Fibroblast of the aortic adventitia (primary cell): ENCODE results near the gene C2orf69. TPM values are rescaled to one million over a fixed set of nuclear protein-coding genes. Genes with fewer than 3 reads are reported as not detected.
A peak's percentile ranks its signal among the peaks of the same experiment; 100 is the strongest.

Experiments
- DNase-seq: peaks from one replicate; pipeline ENCODE4 v3.0.0-alpha.2; 2010; ENCODE audit warnings: low read depth
- H3K4me3 ChIP-seq: 2 replicates; pipeline ENCODE4 v1.5.1; 2011; ENCODE audit warnings: low read depth, mild to moderate bottlenecking, control low read depth, low read length, moderate library complexity
- CTCF ChIP-seq: IDR thresholded peaks from 2 replicates; pipeline ENCODE4 v1.5.1; 2011; ENCODE audit warnings: mild to moderate bottlenecking, low read length, control low read depth, inconsistent platforms; ENCODE audit not compliant: insufficient read depth
- total RNA-seq: library from RNA; depleted of rRNA; stranded (reverse); fragments of >200 nt; gene quantifications from 2 replicates; pipeline ENCODE4 v1.2.3, GENCODE V29; 2012; ENCODE audit warnings: low replicate concordance

Gene C2orf69
- total RNA-seq, 1 donor, result 22.2 TPM

GRCh38 chr2:199914372-199914958, 3.4 kb downstream of the C2orf69 start:
- no peak overlapping the region for H3K4me3 ChIP-seq
- DNase-seq, result no peak
- no peak for TF ChIP-seq CTCF

- TF ChIP-seq CTCF, result no peak
- no peak for DNase-seq
- no peak overlapping the region for H3K4me3 ChIP-seq
These were observed 5.9 kb downstream of the C2orf69 start for GRCh38 chr2:199916980-199917379.

- H3K4me3 ChIP-seq, result no peak overlapping the region
- no peak for TF ChIP-seq CTCF
- DNase-seq, result peak; percentile 13
These were observed 11.8 kb downstream of the C2orf69 start for GRCh38 chr2:199922856-199923255.

- H3K4me3 ChIP-seq, result no peak overlapping the region
- no peak for DNase-seq
- no peak for TF ChIP-seq CTCF
These were observed 12.8 kb downstream of the C2orf69 start for GRCh38 chr2:199923924-199924323.

DNA sequence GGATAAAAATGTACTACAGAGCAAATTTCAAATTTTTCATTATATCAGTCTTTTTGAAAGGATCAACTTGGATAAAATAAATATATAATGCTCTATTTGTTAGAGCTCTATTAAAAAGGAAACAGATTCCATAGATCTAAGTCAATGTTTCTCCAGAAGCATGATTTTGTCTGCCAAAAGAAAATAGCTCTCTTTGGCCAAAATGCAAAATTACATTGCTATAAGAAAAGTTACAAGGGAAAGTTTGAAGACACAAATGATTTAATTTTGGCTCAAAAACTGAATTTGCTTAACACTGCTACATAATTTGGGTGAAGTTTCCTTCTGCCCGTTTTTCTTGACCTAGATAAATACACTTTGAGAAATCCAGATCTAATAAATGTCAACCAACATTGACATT, 15.7 kb downstream of the C2orf69 start:
- H3K4me3 ChIP-seq, result no peak overlapping the region
- no peak for TF ChIP-seq CTCF
- peak; percentile 21 for DNase-seq

- no peak overlapping the region for H3K4me3 ChIP-seq
- no peak for TF ChIP-seq CTCF
- DNase-seq, result no peak
These were observed 17.1 kb downstream of the C2orf69 start for GRCh38 chr2:199928226-199928625.

GRCh38 chr2:199928626-199929025, 17.5 kb downstream of the C2orf69 start:
- no peak for DNase-seq
- H3K4me3 ChIP-seq, result no peak overlapping the region
- TF ChIP-seq CTCF, result no peak
